PFSK-1 (cell line): ENCODE data around the gene METTL8.

Source experiments
- POLR2AphosphoS5 ChIP-seq: IDR thresholded peaks from 2 replicates; pipeline ENCODE4 v1.6.1; 2012; ENCODE audit warnings: low read depth, mild to moderate bottlenecking, control low read depth, low read length, moderate library complexity
- REST ChIP-seq, 2 experiments: IDR thresholded peaks; 2 replicates each; pipeline versions ENCODE4 v1.6.1 to v1.8.0; 2011 to 2012; ENCODE audit warnings: low read depth in 2 of 2, low read length in 2 of 2, control low read depth in 1 of 2, inconsistent platforms in 1 of 2, mild to moderate bottlenecking in 1 of 2, moderate library complexity in 1 of 2; ENCODE audit not compliant: insufficient read depth in 1 of 2
- SIN3A ChIP-seq: IDR thresholded peaks from 2 replicates; pipeline ENCODE4 v1.6.1; 2012; ENCODE audit warnings: mild to moderate bottlenecking, low read length, moderate library complexity, borderline replicate concordance; ENCODE audit not compliant: insufficient read depth
- TAF1 ChIP-seq: IDR thresholded peaks from 2 replicates; pipeline ENCODE4 v1.6.1; 2012; ENCODE audit warnings: low read length, control low read depth, borderline replicate concordance; ENCODE audit not compliant: insufficient read depth

GRCh38 chr2:171389325-171389724, 44.5 kb downstream of the METTL8 start:
- no peak for TF ChIP-seq POLR2AphosphoS5
- no peak for TF ChIP-seq REST (IDR thresholded peaks at IDR 0.05; ENCODE audit: insufficient read depth in 1 of 2, low read depth in 2 of 2, low read length in 2 of 2)
- TF ChIP-seq SIN3A = no peak
- TF ChIP-seq TAF1 = no peak
